Renal cortex interstitium (tissue), 11 donors: ENCODE data around the gene FARS2. TPM values are rescaled to one million over a fixed set of nuclear protein-coding genes. Genes with fewer than 3 reads are reported as not detected.

Source experiments
- DNase-seq, 11 donors: peaks; one replicate each; pipeline ENCODE4 v3.0.0-alpha.2; 2013; ENCODE audit warnings: low read depth in 9 of 11, low spot score in 4 of 11; ENCODE audit errors: extremely low read depth in 1 of 11
- polyA plus RNA-seq, 3 donors: library from polyadenylated mRNA; unstranded; fragments of 120-200 nt; gene quantifications; one replicate each; pipeline ENCODE4 v1.2.1, GENCODE V29; 2013; ENCODE audit not compliant: insufficient read length in 3 of 3

FARS2 gene
- polyA plus RNA-seq, 3 donors, result 18.9 to 21.7 (median 20.0) TPM

GRCh38 chr6:5439749-5440148 is 178.4 kb downstream of the FARS2 start:
- DNase-seq, result no peak

- no peak for DNase-seq
Observed at GRCh38 chr6:5442319-5442718, 181.0 kb downstream of the FARS2 start.

DNA sequence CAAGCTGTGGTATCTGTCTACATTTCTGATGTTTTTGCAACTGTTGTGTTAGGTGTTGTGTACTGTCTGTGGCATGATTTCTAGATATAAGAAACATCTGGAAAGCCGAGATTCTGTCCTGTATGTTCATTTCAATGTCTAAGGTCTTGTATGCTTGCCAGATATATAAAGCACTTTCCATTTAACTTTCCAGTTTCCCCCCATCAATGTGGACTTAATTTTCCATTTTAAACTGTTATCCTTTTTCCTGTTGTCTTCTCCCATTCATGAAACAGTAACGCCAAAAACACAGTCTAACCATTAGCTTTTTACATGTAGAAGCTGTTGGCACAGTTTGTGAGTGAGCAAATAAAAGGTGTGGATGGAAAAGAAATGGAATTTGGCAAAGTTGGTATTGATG is 181.6 kb downstream of the FARS2 start:
- no peak for DNase-seq

DNA sequence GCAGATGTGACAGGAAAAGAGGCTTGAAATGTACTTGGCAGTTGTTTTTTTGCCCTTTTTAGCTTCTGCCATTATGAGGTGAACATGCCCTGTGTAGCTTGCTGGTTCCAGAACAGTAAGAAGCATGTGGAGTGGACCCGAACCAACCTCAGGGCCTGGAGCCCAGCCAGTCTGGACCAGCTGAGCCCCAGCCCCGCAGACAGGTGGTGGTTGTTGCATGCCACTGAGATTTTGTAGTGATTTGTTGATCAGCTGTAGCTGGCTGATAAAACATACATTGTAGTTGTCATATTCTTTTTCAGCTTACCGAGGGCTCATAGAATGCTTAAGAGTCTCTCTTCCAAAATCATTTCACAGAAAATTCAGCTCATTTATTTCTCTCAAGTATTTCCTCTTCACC is 182.2 kb downstream of the FARS2 start:
- DNase-seq, result no peak

- no peak for DNase-seq
Observed at GRCh38 chr6:5446362-5447075, 185.2 kb downstream of the FARS2 start.

GRCh38 chr6:5447921-5448320 is 186.6 kb downstream of the FARS2 start:
- no peak for DNase-seq

- no peak for DNase-seq
Observed at GRCh38 chr6:5450073-5450472, 188.8 kb downstream of the FARS2 start.

DNA sequence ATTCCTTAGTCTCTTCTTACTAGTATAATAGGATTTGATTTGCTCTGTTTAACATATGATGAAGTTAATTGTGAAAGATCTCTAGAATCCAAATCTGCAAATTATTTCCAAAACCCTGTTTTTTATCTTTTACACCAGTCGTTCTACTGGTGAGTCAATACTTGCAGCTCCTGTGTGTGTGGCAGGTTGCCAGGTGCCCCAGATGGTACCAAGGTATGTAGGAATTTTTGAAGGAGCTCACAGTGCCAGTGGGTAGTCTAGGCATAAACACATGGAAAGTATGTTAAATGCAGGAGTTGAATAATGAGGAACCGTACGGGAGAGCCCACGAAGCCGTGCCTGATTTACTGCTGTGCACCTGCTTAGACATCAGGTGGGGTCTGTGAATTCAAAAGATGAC is 192.2 kb downstream of the FARS2 start:
- DNase-seq, result no peak

- no peak for DNase-seq
Observed at GRCh38 chr6:5455142-5455541, 193.8 kb downstream of the FARS2 start.

- no peak for DNase-seq
Observed at GRCh38 chr6:5457041-5457440, 195.7 kb downstream of the FARS2 start.

DNA sequence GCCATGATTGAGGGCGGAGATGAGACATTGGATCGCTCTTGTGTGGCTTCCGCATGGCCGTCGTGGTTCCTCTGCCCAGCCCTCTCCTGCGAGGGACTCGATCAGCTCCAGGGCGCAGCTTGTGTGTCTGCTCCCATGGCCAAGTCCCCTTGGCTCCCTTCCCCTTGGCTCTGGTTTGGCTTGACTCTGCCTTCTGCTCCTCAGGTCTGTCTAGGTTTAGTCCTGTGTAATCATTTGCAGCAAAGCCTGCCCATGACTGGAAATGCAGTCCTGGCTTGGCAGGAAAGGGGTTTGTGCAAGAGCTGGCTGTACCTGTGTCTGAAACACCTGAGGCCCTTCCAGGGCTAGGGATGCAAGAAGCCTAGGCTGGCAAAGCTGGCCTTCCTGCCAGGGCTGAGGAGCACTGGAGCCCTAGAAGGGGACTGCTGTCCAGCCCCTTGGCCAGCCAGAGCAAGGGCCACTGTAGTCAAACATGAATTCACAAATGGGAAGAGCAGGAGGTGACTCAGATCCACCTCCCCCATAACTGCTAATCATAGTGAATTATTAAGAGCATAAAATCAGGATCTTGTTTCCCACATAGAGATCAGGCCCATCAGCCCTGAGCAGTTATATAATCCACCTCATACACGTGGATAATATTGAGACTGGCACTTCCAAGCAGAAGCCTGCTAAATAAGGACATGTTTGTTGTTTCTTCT is 196.8 kb downstream of the FARS2 start:
- DNase-seq, result no peak

DNA sequence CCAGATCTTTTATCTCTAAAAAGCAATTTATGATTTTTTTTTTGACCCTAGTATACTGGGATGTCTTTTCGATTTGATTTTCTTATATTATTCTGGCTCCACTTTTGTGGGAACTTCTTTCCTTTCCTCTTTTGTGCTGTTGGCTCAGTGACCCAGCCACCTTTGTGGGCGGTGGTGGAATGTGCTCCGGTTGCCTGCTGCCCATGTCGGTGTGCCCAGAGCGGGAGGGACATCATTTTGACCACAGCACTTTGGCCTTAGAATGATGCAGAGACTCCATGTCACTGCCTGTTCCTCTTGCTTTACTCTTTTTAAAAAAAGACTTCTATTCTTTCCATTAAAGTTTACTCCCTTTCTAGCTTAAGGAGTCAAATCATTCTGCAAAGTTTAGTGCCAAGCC is 198.0 kb downstream of the FARS2 start:
- no peak for DNase-seq

DNA sequence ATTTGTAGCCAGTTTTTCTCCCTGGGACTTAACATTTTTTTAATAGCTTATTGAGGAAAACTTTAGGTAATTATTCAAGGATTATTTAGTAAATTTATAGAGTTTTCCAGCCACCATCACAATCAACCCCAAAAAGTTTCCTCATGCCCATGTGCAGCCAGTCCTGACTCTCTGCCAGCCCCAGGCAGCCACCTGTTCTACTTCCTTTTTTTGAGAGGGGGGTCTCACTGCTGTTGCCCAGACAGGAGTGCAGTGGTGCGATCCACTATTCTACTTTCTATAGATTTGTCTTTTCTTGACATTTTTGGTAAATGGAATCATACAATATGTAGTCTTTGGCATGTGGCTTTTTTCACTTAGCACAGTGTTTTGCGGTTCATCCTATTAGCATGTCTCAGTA is 200.1 kb downstream of the FARS2 start:
- DNase-seq, result no peak

GRCh38 chr6:5462856-5463255 is 201.5 kb downstream of the FARS2 start:
- DNase-seq, result no peak

- no peak for DNase-seq
Observed at GRCh38 chr6:5463690-5464089, 202.4 kb downstream of the FARS2 start.

- no peak for DNase-seq
Observed at GRCh38 chr6:5464099-5464885, 203.0 kb downstream of the FARS2 start.

DNA sequence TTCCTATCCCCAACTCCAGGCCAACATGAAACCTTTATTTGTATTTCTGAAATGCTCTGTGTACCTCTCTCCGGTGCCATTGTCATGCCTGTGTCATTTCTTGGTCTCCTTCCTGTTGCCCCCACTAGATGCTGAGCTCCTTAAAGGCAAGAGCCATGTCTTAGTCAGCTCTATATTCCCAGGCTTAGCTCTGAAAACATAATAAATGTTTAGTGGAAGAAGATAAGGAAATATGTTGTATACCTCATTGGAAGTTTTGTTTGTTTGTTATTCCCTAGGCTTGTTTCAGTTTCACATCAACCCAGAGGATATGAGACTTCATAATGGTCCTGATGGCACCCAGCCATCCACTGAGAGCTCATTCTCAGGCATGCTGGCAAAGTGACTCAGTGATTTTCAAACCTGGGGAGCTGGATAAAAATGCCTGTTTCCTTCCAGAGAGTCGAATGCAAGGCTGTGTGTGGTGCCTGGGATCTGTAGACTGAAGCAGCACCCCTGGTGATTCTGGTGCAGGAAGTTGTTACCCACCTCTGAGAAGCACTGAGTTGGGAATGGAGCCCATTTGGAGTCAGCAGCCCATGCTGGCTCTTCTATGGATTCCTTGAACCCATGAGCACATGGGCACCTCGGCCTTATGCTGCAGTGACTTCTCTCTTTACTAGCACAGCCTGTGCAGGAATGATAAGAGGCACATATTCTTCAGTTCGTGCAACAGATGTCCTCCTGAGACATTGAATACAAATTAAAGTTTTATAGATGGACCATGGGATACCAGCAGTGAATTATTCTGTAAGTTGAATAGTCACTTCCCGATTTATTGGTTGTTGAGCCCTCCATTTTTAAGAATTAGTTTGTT is 205.2 kb downstream of the FARS2 start:
- no peak for DNase-seq

GRCh38 chr6:5468586-5468985 is 207.3 kb downstream of the FARS2 start:
- DNase-seq, result no peak

DNA sequence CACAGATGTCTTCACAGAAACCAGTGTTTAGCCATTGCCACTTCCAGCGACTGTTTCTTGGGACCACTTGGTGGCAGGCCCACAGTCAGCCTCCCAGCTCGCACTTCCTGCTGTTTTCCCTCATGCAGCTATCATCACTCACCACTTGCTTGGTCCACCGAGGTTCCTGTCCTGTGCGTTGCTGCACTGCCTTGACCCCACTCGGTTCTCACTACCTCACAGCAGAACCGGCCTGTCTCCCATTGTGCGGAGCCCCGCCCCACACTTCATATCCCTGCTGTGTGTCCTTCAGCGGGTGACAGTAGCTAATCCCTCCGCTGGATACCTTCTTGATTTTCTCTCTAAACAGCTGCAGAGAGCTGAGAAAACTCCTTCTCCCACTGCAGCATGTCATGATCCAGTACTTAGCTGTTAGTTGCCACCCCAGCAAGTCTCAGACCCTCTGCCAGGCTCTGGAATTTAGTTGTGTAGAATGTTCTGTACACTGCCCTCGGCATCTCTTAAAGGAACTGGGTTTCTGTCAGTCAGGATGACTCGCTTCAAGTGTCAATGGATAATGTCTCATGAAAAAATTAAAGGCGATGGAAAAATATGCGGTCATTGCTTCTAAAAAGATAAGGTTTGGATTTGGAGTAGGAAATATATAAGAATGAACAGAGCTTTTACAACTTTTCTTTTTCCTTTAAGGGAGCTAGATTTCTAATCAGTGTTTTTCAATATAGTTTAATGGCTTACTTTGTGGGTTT is 208.0 kb downstream of the FARS2 start:
- no peak for DNase-seq
